ENCODE measurements around the gene C1QTNF1. TPM values are rescaled to one million over a fixed set of nuclear protein-coding genes. Genes with fewer than 3 reads are reported as not detected.
A peak's percentile ranks its signal among the peaks of the same experiment; 100 is the strongest.

C1QTNF1 gene
- total and polyA plus RNA-seq, 9 of the 15 experiments (the other 6 are each of a cell fraction or from before 2014, with no cell fraction given), result 0.09 TPM; not detected in 8

- TF ChIP-seq ZBTB34 (CRISPR knock-in tag; IDR thresholded peaks at IDR 0.05), result no peak
- TF ChIP-seq BDP1 (IDR thresholded peaks at IDR 0.05; ENCODE audit: insufficient read depth, insufficient read length), result no peak
- peak; percentile 59 for TF ChIP-seq RBBP5 (IDR thresholded peaks at IDR 0.05; ENCODE audit: borderline replicate concordance, insufficient read depth, low read length, poor library complexity, severe bottlenecking)
- TF ChIP-seq ZNF778 (CRISPR knock-in tag; IDR thresholded peaks at IDR 0.05), result no peak
- no peak; a peak in 1 of 4 replicates for TF ChIP-seq MNT (conservative IDR thresholded peaks at IDR 0.05)
- no peak for TF ChIP-seq ZNF764 (CRISPR knock-in tag; IDR thresholded peaks at IDR 0.05; ENCODE audit: low read depth)
- no peak for TF ChIP-seq ZFX (CRISPR knock-in tag; IDR thresholded peaks at IDR 0.05)
- no peak for TF ChIP-seq SRSF7 (optimal IDR thresholded peaks at IDR 0.05; ENCODE audit: low read depth, low read length)
- no peak for TF ChIP-seq TEAD2 (tag; IDR thresholded peaks at IDR 0.05)
- TF ChIP-seq SLC30A9 (CRISPR knock-in tag; IDR thresholded peaks at IDR 0.05), result no peak
- TF ChIP-seq POU5F1 (IDR thresholded peaks at IDR 0.05; ENCODE audit: borderline replicate concordance, low read depth, low read length, partially characterized antibody), result no peak
- TF ChIP-seq TSHZ1 (CRISPR knock-in tag; IDR thresholded peaks at IDR 0.05), result no peak
- no peak for TF ChIP-seq UBTF (IDR thresholded peaks at IDR 0.05; ENCODE audit: borderline replicate concordance in 1 of 2, low read depth in 2 of 2, low read length in 2 of 2)
- peak; percentile 10; the same call in 1 of the 2 replicates for TF ChIP-seq POLR2H (tag; IDR thresholded peaks at IDR 0.05; ENCODE audit: low read depth)
- no peak for TF ChIP-seq CEBPB (tag; IDR thresholded peaks at IDR 0.05)
- no peak for TF ChIP-seq SP2 (IDR thresholded peaks at IDR 0.05; ENCODE audit: extremely low read depth, low read depth, low read length, poor library complexity, severe bottlenecking)
- no peak for TF ChIP-seq TAF15 (IDR thresholded peaks at IDR 0.05; ENCODE audit: low read depth, low read length)
- no peak for TF ChIP-seq DIDO1 (tag; IDR thresholded peaks at IDR 0.05; ENCODE audit: low read depth)
These were observed 37.2 kb upstream of the C1QTNF1 start (continued) for GRCh38 chr17:78986649-78987328.

All from K562 (cell line).